Activated naive CD4-positive, alpha-beta T cell treated with anti-CD3 and anti-CD28 coated beads, Interleukin-2, amount 50 U/mL, for 72 hours (primary cell): ENCODE measurements around the gene HERC4. TPM values are rescaled to one million over a fixed set of nuclear protein-coding genes. Genes with fewer than 3 reads are reported as not detected.

Experiments
- ATAC-seq, 2 donors: fragments of 150-1000 bp; cut with Tn5 transposase; 2 replicates each; pipeline ENCODE4 v1.10.0; 2021; ENCODE audit warnings: mild to moderate bottlenecking in 2 of 2, moderate library complexity in 2 of 2
- DNase-seq, 2 donors: peaks; one replicate each; pipeline ENCODE4 v3.0.0; 2021 to 2022; ENCODE audit warnings: low spot score in 2 of 2
- H3K27ac Mint-ChIP-seq, 2 donors: one replicate each; pipeline ENCODE4 v1.8.0; 2022; ENCODE audit warnings: mild to moderate bottlenecking in 2 of 2, mixed read lengths in 2 of 2
- H3K36me3 Mint-ChIP-seq, 2 donors: one replicate each; pipeline ENCODE4 v1.8.0; 2022; ENCODE audit warnings: mixed read lengths in 2 of 2
- H3K9me3 Mint-ChIP-seq, 2 donors: one replicate each; pipeline ENCODE4 v1.8.0; 2022; ENCODE audit warnings: mixed read lengths in 2 of 2
- total RNA-seq, 2 donors: library from RNA; stranded (reverse); gene quantifications; one replicate each; pipeline ENCODE4 v1.2.3, GENCODE V29; 2022

Gene HERC4
- total RNA-seq, 2 donors from 2014 or later: 55.8 to 79.4 TPM

- DNase-seq (no peak), ATAC-seq (no peak)
- H3K9me3 Mint-ChIP-seq: peaks cover 0 to 8% of the 10 kb centered on the region in 2 donors
- peaks cover 19 to 27% of the 10 kb centered on the region in 2 donors for H3K36me3 Mint-ChIP-seq
- H3K27ac Mint-ChIP-seq: peak overlapping the region in 1 of 2 donors; percentile 27
These were observed 131.2 kb downstream of the HERC4 start for GRCh38 chr10:67943917-67944316.

GRCh38 chr10:67936416-67936815, 138.7 kb downstream of the HERC4 start:
- DNase-seq: no peak
- Mint-ChIP-seq H3K27ac (no peak overlapping the region), H3K9me3 (no peaks in the 10 kb centered on the region), H3K36me3 (no peaks in the 10 kb centered on the region)
- no peak for ATAC-seq

GRCh38 chr10:67935223-67935622, 139.9 kb downstream of the HERC4 start:
- no peaks in the 10 kb centered on the region for H3K9me3 Mint-ChIP-seq
- peak overlapping the region in 1 of 2 donors; percentile 85 for H3K27ac Mint-ChIP-seq
- H3K36me3 Mint-ChIP-seq: no peaks in the 10 kb centered on the region
- no peak for ATAC-seq
- DNase-seq: no peak

- no peak for ATAC-seq
- no peak for DNase-seq
- no peaks in the 10 kb centered on the region for H3K9me3 Mint-ChIP-seq
- no peaks in the 10 kb centered on the region for H3K36me3 Mint-ChIP-seq
- H3K27ac Mint-ChIP-seq: peak overlapping the region in 1 of 2 donors; percentile 30
These were observed 140.7 kb downstream of the HERC4 start for GRCh38 chr10:67934336-67934735.

- DNase-seq (no peak), ATAC-seq (no peak)
- Mint-ChIP-seq H3K9me3 (no peaks in the 10 kb centered on the region), H3K36me3 (no peaks in the 10 kb centered on the region), H3K27ac (no peak overlapping the region)
These were observed 141.9 kb downstream of the HERC4 start for GRCh38 chr10:67933199-67933598.

GRCh38 chr10:67926951-67927350, 148.1 kb downstream of the HERC4 start:
- ATAC-seq (no peak), DNase-seq (no peak)
- Mint-ChIP-seq H3K36me3 (no peaks in the 10 kb centered on the region), H3K27ac (no peak overlapping the region), H3K9me3 (no peaks in the 10 kb centered on the region)

- ATAC-seq (no peak), DNase-seq (no peak)
- H3K9me3 Mint-ChIP-seq: no peaks in the 10 kb centered on the region
- H3K36me3 Mint-ChIP-seq: no peaks in the 10 kb centered on the region
- no peak overlapping the region for H3K27ac Mint-ChIP-seq
These were observed 149.6 kb downstream of the HERC4 start for GRCh38 chr10:67925449-67926005.

GRCh38 chr10:67924136-67924535, 150.9 kb downstream of the HERC4 start:
- Mint-ChIP-seq H3K36me3 (peaks cover 0 to 4% of the 10 kb centered on the region in 2 donors), H3K27ac (no peak overlapping the region), H3K9me3 (no peaks in the 10 kb centered on the region)
- ATAC-seq (no peak), DNase-seq (no peak)

GRCh38 chr10:67923551-67923950, 151.5 kb downstream of the HERC4 start:
- no peak overlapping the region for H3K27ac Mint-ChIP-seq
- peaks cover 0 to 7% of the 10 kb centered on the region in 2 donors for H3K36me3 Mint-ChIP-seq
- no peak for ATAC-seq
- no peak for DNase-seq
- H3K9me3 Mint-ChIP-seq: no peaks in the 10 kb centered on the region

GRCh38 chr10:67921065-67921464, 154.0 kb downstream of the HERC4 start:
- no peak for ATAC-seq
- Mint-ChIP-seq H3K36me3 (peaks cover 0 to 11% of the 10 kb centered on the region in 2 donors), H3K9me3 (no peaks in the 10 kb centered on the region), H3K27ac (no peak overlapping the region)
- no peak for DNase-seq

- Mint-ChIP-seq H3K36me3 (peaks cover 0 to 31% of the 10 kb centered on the region in 2 donors), H3K9me3 (no peaks in the 10 kb centered on the region), H3K27ac (no peak overlapping the region)
- no peak for DNase-seq
- no peak for ATAC-seq
These were observed 157.4 kb downstream of the HERC4 start for GRCh38 chr10:67917679-67918078.

- peaks cover 0 to 36% of the 10 kb centered on the region in 2 donors for H3K36me3 Mint-ChIP-seq
- no peak for ATAC-seq
- DNase-seq: no peak
- H3K27ac Mint-ChIP-seq: peak overlapping the region in 1 of 2 donors; percentile 46
- H3K9me3 Mint-ChIP-seq: no peaks in the 10 kb centered on the region
These were observed 157.9 kb downstream of the HERC4 start for GRCh38 chr10:67917169-67917568.

GRCh38 chr10:67914777-67915340, 160.2 kb downstream of the HERC4 start:
- ATAC-seq (no peak), DNase-seq (no peak)
- Mint-ChIP-seq H3K9me3 (no peaks in the 10 kb centered on the region), H3K27ac (no peak overlapping the region), H3K36me3 (peaks cover 0 to 41% of the 10 kb centered on the region in 2 donors)

- ATAC-seq (no peak), DNase-seq (no peak)
- H3K27ac Mint-ChIP-seq: peak overlapping the region in 1 of 2 donors; percentile 44
- no peaks in the 10 kb centered on the region for H3K9me3 Mint-ChIP-seq
- H3K36me3 Mint-ChIP-seq: peaks cover 4 to 50% of the 10 kb centered on the region in 2 donors
These were observed 162.6 kb downstream of the HERC4 start for GRCh38 chr10:67912331-67912946.

GRCh38 chr10:67903581-67903980, 171.5 kb downstream of the HERC4 start:
- H3K36me3 Mint-ChIP-seq: peaks cover 0 to 38% of the 10 kb centered on the region in 2 donors
- H3K27ac Mint-ChIP-seq: no peak overlapping the region
- DNase-seq: no peak
- H3K9me3 Mint-ChIP-seq: no peaks in the 10 kb centered on the region
- no peak for ATAC-seq

GRCh38 chr10:67893637-67894036, 181.4 kb downstream of the HERC4 start:
- DNase-seq (no peak), ATAC-seq (no peak)
- Mint-ChIP-seq H3K9me3 (no peaks in the 10 kb centered on the region), H3K36me3 (peaks cover 3 to 21% of the 10 kb centered on the region in 2 donors), H3K27ac (no peak overlapping the region)

- DNase-seq (peak; percentile 79 to 82), ATAC-seq (peak; percentile 86 to 87)
- peaks cover 20 to 37% of the 10 kb centered on the region in 2 donors for H3K36me3 Mint-ChIP-seq
- H3K27ac Mint-ChIP-seq: peak overlapping the region; percentile 90 to 95
- H3K9me3 Mint-ChIP-seq: no peaks in the 10 kb centered on the region
These were observed 190.0 kb downstream of the HERC4 start for GRCh38 chr10:67884842-67885670.
